ENCODE results near the gene EML1.

EML1 gene

GRCh38 chr14:99821519-99822508 lies 28.6 kb downstream of the EML1 start:
- DNase-seq (ENCODE audit: insufficient read length, low spot score) (no peak), FAIRE-seq (no peak)

- no peak for DNase-seq (ENCODE audit: insufficient read length, low spot score)
- FAIRE-seq: no peak
Measured at GRCh38 chr14:99822800-99823455, 29.7 kb downstream of the EML1 start.

- DNase-seq (ENCODE audit: insufficient read length, low spot score) (no peak), FAIRE-seq (no peak)
Measured at GRCh38 chr14:99824776-99825175, 31.6 kb downstream of the EML1 start.

GRCh38 chr14:99829450-99829849 lies 36.2 kb downstream of the EML1 start:
- FAIRE-seq (no peak), DNase-seq (ENCODE audit: insufficient read length, low spot score) (no peak)

- DNase-seq (ENCODE audit: insufficient read length, low spot score): no peak
- no peak for FAIRE-seq
Measured at GRCh38 chr14:99831303-99831702, 38.1 kb downstream of the EML1 start.

GRCh38 chr14:99831903-99832685 lies 38.9 kb downstream of the EML1 start:
- DNase-seq (ENCODE audit: insufficient read length, low spot score): no peak
- FAIRE-seq: no peak

- DNase-seq (ENCODE audit: insufficient read length, low spot score) (no peak), FAIRE-seq (no peak)
Measured at GRCh38 chr14:99837822-99838221, 44.6 kb downstream of the EML1 start.

- no peak for FAIRE-seq
- DNase-seq (ENCODE audit: insufficient read length, low spot score): no peak
Measured at GRCh38 chr14:99838639-99839134, 45.5 kb downstream of the EML1 start.

- DNase-seq (ENCODE audit: insufficient read length, low spot score): no peak
- FAIRE-seq: no peak
Measured at GRCh38 chr14:99839696-99840095, 46.5 kb downstream of the EML1 start.

GRCh38 chr14:99840265-99840664 lies 47.1 kb downstream of the EML1 start:
- FAIRE-seq (no peak), DNase-seq (ENCODE audit: insufficient read length, low spot score) (no peak)

GRCh38 chr14:99840774-99841305 lies 47.6 kb downstream of the EML1 start:
- DNase-seq (ENCODE audit: insufficient read length, low spot score) (no peak), FAIRE-seq (peak; percentile 55)

GRCh38 chr14:99841436-99842071 lies 48.3 kb downstream of the EML1 start:
- no peak for DNase-seq (ENCODE audit: insufficient read length, low spot score)
- no peak for FAIRE-seq

- FAIRE-seq (no peak), DNase-seq (ENCODE audit: insufficient read length, low spot score) (no peak)
Measured at GRCh38 chr14:99842141-99842540, 48.9 kb downstream of the EML1 start.

- FAIRE-seq (no peak), DNase-seq (ENCODE audit: insufficient read length, low spot score) (no peak)
Measured at GRCh38 chr14:99846808-99847207, 53.6 kb downstream of the EML1 start.

GRCh38 chr14:99850709-99851108 lies 57.5 kb downstream of the EML1 start:
- FAIRE-seq: no peak

GRCh38 chr14:99852578-99852977 lies 59.4 kb downstream of the EML1 start:
- DNase-seq (ENCODE audit: insufficient read length, low spot score): no peak
- no peak for FAIRE-seq

More at GRCh38 chr14:99850709-99851108, 57.5 kb downstream of the EML1 start:
- no peak for DNase-seq (ENCODE audit: insufficient read length, low spot score)

- no peak for FAIRE-seq
- no peak for DNase-seq (ENCODE audit: insufficient read length, low spot score)
Measured at GRCh38 chr14:99853206-99853605, 60.0 kb downstream of the EML1 start.

- no peak for FAIRE-seq
- no peak for DNase-seq (ENCODE audit: insufficient read length, low spot score)
Measured at GRCh38 chr14:99854831-99855230, 61.6 kb downstream of the EML1 start.

GRCh38 chr14:99855271-99855670 lies 62.1 kb downstream of the EML1 start:
- DNase-seq (ENCODE audit: insufficient read length, low spot score) (no peak), FAIRE-seq (no peak)

- FAIRE-seq: no peak
- DNase-seq (ENCODE audit: insufficient read length, low spot score): no peak
Measured at GRCh38 chr14:99857551-99857950, 64.3 kb downstream of the EML1 start.
